Neural cell (in vitro differentiated cells): ENCODE data around the gene KCNIP2. TPM values are rescaled to one million over a fixed set of nuclear protein-coding genes. Genes with fewer than 3 reads are reported as not detected.
A peak's percentile ranks its signal among the peaks of the same experiment; 100 is the strongest.

Experiments used
- H2AFZ ChIP-seq: fragments of 200-600, 300-800 bp; sonication (generic), shearing (Covaris generic); 2 replicates; pipeline ENCODE4 v1.6.0; 2014; ENCODE audit warnings: low read depth, mild to moderate bottlenecking, antibody characterized with exemption, low read length, moderate library complexity
- H3F3A ChIP-seq: fragments of 200-600 bp; shearing (Covaris generic); 2 replicates; pipeline ENCODE4 v1.6.1; 2016; ENCODE audit warnings: mild to moderate bottlenecking, moderate library complexity, mixed read lengths, antibody characterized with exemption, low read length; ENCODE audit not compliant: insufficient read depth, poor library complexity, severe bottlenecking
- H3K27ac ChIP-seq: fragments of 200-600, 300-800 bp; sonication (generic), shearing (Covaris generic); 2 replicates; pipeline ENCODE4 v1.5.1; 2014; ENCODE audit warnings: mild to moderate bottlenecking, low read length, moderate library complexity
- H3K27me3 ChIP-seq: fragments of 300-800, 200-600 bp; sonication (generic), shearing (Covaris generic); 2 replicates; pipeline ENCODE4 v1.6.0; 2014; ENCODE audit warnings: mild to moderate bottlenecking, low read depth, low read length, moderate library complexity; ENCODE audit not compliant: insufficient read depth
- H3K36me3 ChIP-seq: fragments of 300-800, 200-600 bp; sonication (generic), shearing (Covaris generic); 2 replicates; pipeline ENCODE4 v1.5.1; 2014; ENCODE audit warnings: mild to moderate bottlenecking, antibody characterized with exemption, low read length, moderate library complexity; ENCODE audit not compliant: insufficient read depth
- H3K4me2 ChIP-seq: fragments of 300-800, 200-600 bp; sonication (generic), shearing (Covaris generic); 2 replicates; pipeline ENCODE4 v1.6.0; 2014; ENCODE audit warnings: mild to moderate bottlenecking, low read length
- H3K4me3 ChIP-seq: fragments of 300-800, 200-600 bp; sonication (generic), shearing (Covaris generic); 2 replicates; pipeline ENCODE4 v1.5.1; 2014; ENCODE audit warnings: mild to moderate bottlenecking, low read length, moderate library complexity
- H3K79me2 ChIP-seq: fragments of 200-600 bp; shearing (Covaris generic); replicated peaks from 2 replicates; pipeline ENCODE4 v1.6.0; 2014; ENCODE audit warnings: mild to moderate bottlenecking, low read length, moderate library complexity; ENCODE audit not compliant: insufficient read depth
- H3K9ac ChIP-seq: fragments of 300-800, 200-600 bp; sonication (generic), shearing (Covaris generic); 2 replicates; pipeline ENCODE4 v1.6.1; 2016; ENCODE audit warnings: mild to moderate bottlenecking, low read length, mixed read lengths
- H3K9me2 ChIP-seq: fragments of 200-600 bp; shearing (Covaris generic); 2 replicates; pipeline ENCODE4 v1.6.1; 2016; ENCODE audit warnings: mild to moderate bottlenecking, low read length, mixed read lengths; ENCODE audit not compliant: insufficient read depth
- H3K9me3 ChIP-seq: fragments of 200-600, 300-800 bp; sonication (generic), shearing (Covaris generic); 2 replicates; pipeline ENCODE4 v1.6.1; 2016; ENCODE audit warnings: mild to moderate bottlenecking, mixed run types, low read length, moderate library complexity, mixed read lengths
- H4K20me1 ChIP-seq: fragments of 200-600 bp; shearing (Covaris generic); 2 replicates; pipeline ENCODE4 v1.6.1; 2016; ENCODE audit warnings: mild to moderate bottlenecking, mixed run types; ENCODE audit not compliant: insufficient read depth
- EP300 ChIP-seq: fragments of 450-650 bp; conservative IDR thresholded peaks from 2 replicates; pipeline ENCODE4 v1.6.1; 2014; ENCODE audit warnings: antibody characterized with exemption, mild to moderate bottlenecking, moderate library complexity; ENCODE audit not compliant: poor library complexity, severe bottlenecking
- EZH2 ChIP-seq: fragments of 200-600, 300-800 bp; shearing (Covaris generic), sonication (generic); IDR thresholded peaks from 2 replicates; pipeline ENCODE4 v1.6.1; 2014; ENCODE audit warnings: antibody characterized with exemption, low read length, borderline replicate concordance, mild to moderate bottlenecking; ENCODE audit not compliant: insufficient read depth, poor library complexity, severe bottlenecking
- MXI1 ChIP-seq: fragments of 450-650 bp; conservative IDR thresholded peaks from 2 replicates; pipeline ENCODE4 v1.6.1; 2014; ENCODE audit warnings: antibody characterized with exemption, mild to moderate bottlenecking; ENCODE audit not compliant: poor library complexity, severe bottlenecking
- POLR2AphosphoS5 ChIP-seq: IDR thresholded peaks from 2 replicates; pipeline ENCODE4 v1.6.1; 2012
- RAD21 ChIP-seq: fragments of 450-650 bp; conservative IDR thresholded peaks from 2 replicates; pipeline ENCODE4 v1.6.1; 2014; ENCODE audit warnings: antibody characterized with exemption, mild to moderate bottlenecking, moderate library complexity
- SMC3 ChIP-seq: fragments of 450-650 bp; conservative IDR thresholded peaks from 2 replicates; pipeline ENCODE4 v1.6.1; 2014; ENCODE audit warnings: antibody characterized with exemption, mild to moderate bottlenecking, moderate library complexity; ENCODE audit not compliant: poor library complexity
- TAF1 ChIP-seq: IDR thresholded peaks from 2 replicates; pipeline ENCODE4 v1.6.1; 2012; ENCODE audit warnings: low read depth
- polyA plus RNA-seq: library from polyadenylated mRNA; depleted of rRNA; stranded (reverse); fragments of >200 nt; gene quantifications from 2 replicates; pipeline ENCODE4 v1.2.3, GENCODE V29; 2014
- TF ChIP-seq, protein P1 (sequence below): fragments of 450-650 bp; IDR thresholded peaks from 2 replicates; pipeline ENCODE4 v1.5.1; 2014; ENCODE audit warnings: antibody characterized with exemption, mild to moderate bottlenecking, moderate library complexity; ENCODE audit not compliant: poor library complexity, severe bottlenecking
- TF ChIP-seq, protein P2 (sequence below): IDR thresholded peaks from 2 replicates; pipeline ENCODE4 v1.6.1; 2012; ENCODE audit warnings: borderline replicate concordance

KCNIP2 gene
- polyA plus RNA-seq, 1 donor from 2014 or later = 10.0 TPM

DNA sequence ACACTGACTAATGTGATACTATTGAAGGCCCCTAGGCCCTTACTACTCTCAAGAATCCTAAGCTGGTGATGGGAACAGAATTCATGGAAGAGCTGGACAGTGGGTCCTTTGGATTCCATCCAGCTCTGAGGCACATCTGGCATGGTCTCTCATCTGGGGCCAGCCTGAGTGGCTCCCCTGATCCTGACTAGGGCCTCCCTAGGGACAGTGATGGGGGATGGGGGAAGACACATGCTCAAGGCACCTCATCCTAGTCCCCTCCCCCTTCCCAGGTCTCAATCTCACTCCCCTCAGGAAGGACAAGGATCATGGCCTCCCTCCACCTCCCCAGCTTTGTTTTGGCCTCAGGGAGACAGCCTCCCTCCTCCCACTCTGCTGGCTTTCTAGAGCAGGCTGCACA lies 1.8 kb downstream of the KCNIP2 start:
- H2AFZ ChIP-seq = no peak overlapping the region
- no peaks in the 10 kb centered on the region for H4K20me1 ChIP-seq
- H3K4me2 ChIP-seq = no peak overlapping the region
- H3K27ac ChIP-seq = no peak overlapping the region
- H3K36me3 ChIP-seq = no peaks in the 10 kb centered on the region
- no peaks in the 10 kb centered on the region for H3K9me3 ChIP-seq
- no peak for TF ChIP-seq EZH2
- TF ChIP-seq SMC3 = no peak
- TF ChIP-seq, protein P1, sequence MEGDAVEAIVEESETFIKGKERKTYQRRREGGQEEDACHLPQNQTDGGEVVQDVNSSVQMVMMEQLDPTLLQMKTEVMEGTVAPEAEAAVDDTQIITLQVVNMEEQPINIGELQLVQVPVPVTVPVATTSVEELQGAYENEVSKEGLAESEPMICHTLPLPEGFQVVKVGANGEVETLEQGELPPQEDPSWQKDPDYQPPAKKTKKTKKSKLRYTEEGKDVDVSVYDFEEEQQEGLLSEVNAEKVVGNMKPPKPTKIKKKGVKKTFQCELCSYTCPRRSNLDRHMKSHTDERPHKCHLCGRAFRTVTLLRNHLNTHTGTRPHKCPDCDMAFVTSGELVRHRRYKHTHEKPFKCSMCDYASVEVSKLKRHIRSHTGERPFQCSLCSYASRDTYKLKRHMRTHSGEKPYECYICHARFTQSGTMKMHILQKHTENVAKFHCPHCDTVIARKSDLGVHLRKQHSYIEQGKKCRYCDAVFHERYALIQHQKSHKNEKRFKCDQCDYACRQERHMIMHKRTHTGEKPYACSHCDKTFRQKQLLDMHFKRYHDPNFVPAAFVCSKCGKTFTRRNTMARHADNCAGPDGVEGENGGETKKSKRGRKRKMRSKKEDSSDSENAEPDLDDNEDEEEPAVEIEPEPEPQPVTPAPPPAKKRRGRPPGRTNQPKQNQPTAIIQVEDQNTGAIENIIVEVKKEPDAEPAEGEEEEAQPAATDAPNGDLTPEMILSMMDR = no peak
- no peak for TF ChIP-seq EP300
- TF ChIP-seq MXI1 = no peak
- TF ChIP-seq, protein P2, sequence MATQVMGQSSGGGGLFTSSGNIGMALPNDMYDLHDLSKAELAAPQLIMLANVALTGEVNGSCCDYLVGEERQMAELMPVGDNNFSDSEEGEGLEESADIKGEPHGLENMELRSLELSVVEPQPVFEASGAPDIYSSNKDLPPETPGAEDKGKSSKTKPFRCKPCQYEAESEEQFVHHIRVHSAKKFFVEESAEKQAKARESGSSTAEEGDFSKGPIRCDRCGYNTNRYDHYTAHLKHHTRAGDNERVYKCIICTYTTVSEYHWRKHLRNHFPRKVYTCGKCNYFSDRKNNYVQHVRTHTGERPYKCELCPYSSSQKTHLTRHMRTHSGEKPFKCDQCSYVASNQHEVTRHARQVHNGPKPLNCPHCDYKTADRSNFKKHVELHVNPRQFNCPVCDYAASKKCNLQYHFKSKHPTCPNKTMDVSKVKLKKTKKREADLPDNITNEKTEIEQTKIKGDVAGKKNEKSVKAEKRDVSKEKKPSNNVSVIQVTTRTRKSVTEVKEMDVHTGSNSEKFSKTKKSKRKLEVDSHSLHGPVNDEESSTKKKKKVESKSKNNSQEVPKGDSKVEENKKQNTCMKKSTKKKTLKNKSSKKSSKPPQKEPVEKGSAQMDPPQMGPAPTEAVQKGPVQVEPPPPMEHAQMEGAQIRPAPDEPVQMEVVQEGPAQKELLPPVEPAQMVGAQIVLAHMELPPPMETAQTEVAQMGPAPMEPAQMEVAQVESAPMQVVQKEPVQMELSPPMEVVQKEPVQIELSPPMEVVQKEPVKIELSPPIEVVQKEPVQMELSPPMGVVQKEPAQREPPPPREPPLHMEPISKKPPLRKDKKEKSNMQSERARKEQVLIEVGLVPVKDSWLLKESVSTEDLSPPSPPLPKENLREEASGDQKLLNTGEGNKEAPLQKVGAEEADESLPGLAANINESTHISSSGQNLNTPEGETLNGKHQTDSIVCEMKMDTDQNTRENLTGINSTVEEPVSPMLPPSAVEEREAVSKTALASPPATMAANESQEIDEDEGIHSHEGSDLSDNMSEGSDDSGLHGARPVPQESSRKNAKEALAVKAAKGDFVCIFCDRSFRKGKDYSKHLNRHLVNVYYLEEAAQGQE = no peak
- TF ChIP-seq POLR2AphosphoS5 = no peak
- no peak for TF ChIP-seq TAF1
- TF ChIP-seq RAD21 = no peak
- no peaks in the 10 kb centered on the region for H3K79me2 ChIP-seq
- no peak overlapping the region for H3K4me3 ChIP-seq
- H3F3A ChIP-seq = no peaks in the 10 kb centered on the region
- H3K9ac ChIP-seq = no peak overlapping the region
- H3K9me2 ChIP-seq = no peaks in the 10 kb centered on the region
- H3K27me3 ChIP-seq = peaks cover 26% of the 10 kb centered on the region

DNA sequence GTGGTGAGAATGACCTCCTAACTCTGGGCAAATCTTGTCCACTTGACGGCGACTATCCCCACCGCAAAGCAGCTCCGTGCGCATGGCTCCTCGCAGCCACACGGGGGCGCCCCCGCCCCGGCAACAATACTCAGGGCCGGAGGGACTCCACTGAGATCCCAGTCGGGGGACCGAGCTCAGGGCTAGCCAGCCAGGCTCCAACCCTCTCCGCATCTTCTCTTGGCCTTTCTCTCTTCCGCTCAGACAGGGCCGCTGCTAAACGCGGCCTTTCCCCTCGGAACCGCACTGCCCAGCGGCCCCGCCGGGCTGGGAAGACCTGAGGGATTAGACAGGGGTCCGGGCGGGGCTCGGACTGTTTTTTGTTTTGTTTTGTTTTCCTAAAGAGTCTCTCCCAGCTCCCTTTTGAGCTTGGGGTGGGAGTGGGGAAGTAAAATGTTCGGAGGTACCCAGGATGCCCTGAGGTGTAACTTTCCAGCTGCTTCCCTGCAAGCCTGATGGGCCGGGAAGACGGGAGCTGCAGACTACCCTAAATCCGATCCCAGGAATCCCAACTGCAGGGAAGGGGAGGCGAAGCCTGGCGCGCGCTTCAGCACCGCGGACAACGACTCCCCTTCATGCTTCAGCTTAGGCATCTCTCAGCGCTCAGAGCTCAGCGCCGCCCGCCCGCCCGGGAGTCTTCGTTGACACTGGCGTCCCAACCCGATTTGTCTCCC lies 2.7 kb downstream of the KCNIP2 start:
- no peaks in the 10 kb centered on the region for H3K9me3 ChIP-seq
- H3K4me2 ChIP-seq = no peak overlapping the region
- no peak overlapping the region for H3K27ac ChIP-seq
- TF ChIP-seq SMC3 (peak; percentile 95), POLR2AphosphoS5 (no peak), MXI1 (no peak), EZH2 (no peak), RAD21 (peak; percentile 93), TAF1 (no peak)
- TF ChIP-seq, protein P2 = peak; percentile 85
- TF ChIP-seq, protein P1 = peak; percentile 95
- H3K36me3 ChIP-seq = no peaks in the 10 kb centered on the region
- no peaks in the 10 kb centered on the region for H3F3A ChIP-seq
- H3K79me2 ChIP-seq = no peaks in the 10 kb centered on the region
- H3K9me2 ChIP-seq = no peaks in the 10 kb centered on the region
- H3K4me3 ChIP-seq = peak overlapping the region; percentile 50
- peak overlapping the region; percentile 25 for H3K9ac ChIP-seq
- H4K20me1 ChIP-seq = no peaks in the 10 kb centered on the region
- no peak overlapping the region for H2AFZ ChIP-seq
- peaks cover 26% of the 10 kb centered on the region for H3K27me3 ChIP-seq
